GM13977 (cell line): ENCODE measurements around the gene ORC4.

ENCODE experiments used
- DNase-seq: peaks from one replicate; pipeline ENCODE4 v3.0.0; 2012; ENCODE audit warnings: low spot score
- CTCF ChIP-seq: IDR thresholded peaks from 2 replicates; pipeline ENCODE4 v1.5.1; 2012; ENCODE audit warnings: mild to moderate bottlenecking, control low read depth; ENCODE audit not compliant: insufficient read depth; ENCODE audit errors: extremely low read depth, missing control alignments
- in situ Hi-C: fragments of 300-500 bp; cut with MboI; formaldehyde crosslinking; loops from one replicate; pipeline ENCODE4 v1.12.0; 2022; ENCODE audit warnings: low sequenced_read_pairs, low pct_unique_long_range_greater_than_20kb, mixed read lengths, inconsistent platforms; ENCODE audit not compliant: unreplicated experiment

The ORC4 gene

DNA sequence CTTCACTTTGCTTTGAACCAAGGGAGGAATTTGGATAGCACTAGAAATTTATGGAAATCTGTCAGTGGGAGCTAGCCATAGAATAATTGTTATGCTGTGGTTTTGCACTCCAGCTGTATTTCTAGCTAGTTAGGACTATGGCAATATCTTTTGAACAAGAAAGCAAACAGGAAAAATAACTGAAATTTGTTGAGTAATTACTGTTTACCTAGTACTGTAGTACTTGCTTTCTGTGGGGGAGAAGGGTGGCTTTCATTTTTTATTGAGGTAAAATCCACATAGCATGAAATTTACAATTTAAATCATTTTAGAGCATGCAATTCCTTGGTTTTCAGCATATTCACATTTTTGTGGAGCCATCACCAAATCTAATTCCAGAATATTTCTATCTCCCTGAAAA, 28.7 kb upstream of the ORC4 start:
- in situ Hi-C loops: no loop called here
- no peak for TF ChIP-seq CTCF
- DNase-seq: no peak

GRCh38 chr2:148048475-148049221, 28.1 kb upstream of the ORC4 start:
- DNase-seq: peak; percentile 9
- in situ Hi-C loops: no loop called here
- TF ChIP-seq CTCF: no peak

GRCh38 chr2:148046802-148047201, 26.3 kb upstream of the ORC4 start:
- no peak for TF ChIP-seq CTCF
- in situ Hi-C loops: no loop called here
- DNase-seq: no peak

- DNase-seq: no peak
- TF ChIP-seq CTCF: no peak
- in situ Hi-C loops: no loop called here
Measured at GRCh38 chr2:148044322-148044721, 23.8 kb upstream of the ORC4 start.

GRCh38 chr2:148042219-148042618, 21.7 kb upstream of the ORC4 start:
- in situ Hi-C loops: no loop called here
- TF ChIP-seq CTCF: no peak
- DNase-seq: peak; percentile 26

GRCh38 chr2:148039783-148040182, 19.2 kb upstream of the ORC4 start:
- in situ Hi-C loops: no loop called here
- DNase-seq: no peak
- no peak for TF ChIP-seq CTCF
